GM23248 (cell line): Measurements from ENCODE around the gene SLC6A5. TPM values are rescaled to one million over a fixed set of nuclear protein-coding genes. Genes with fewer than 3 reads are reported as not detected.

ENCODE experiments used
- DNase-seq: peaks from one replicate; pipeline ENCODE4 v3.0.0-alpha.2; 2015
- H2AFZ ChIP-seq: fragments of 200-600 bp; sonication (generic); 2 replicates; pipeline ENCODE4 v1.6.1; 2016; ENCODE audit warnings: antibody characterized with exemption
- H3F3A ChIP-seq: fragments of 200-600 bp; sonication (generic); 2 replicates; pipeline ENCODE4 v1.6.1; 2016; ENCODE audit warnings: mild to moderate bottlenecking, antibody characterized with exemption, mixed run types; ENCODE audit not compliant: insufficient read depth
- H3K27ac ChIP-seq: fragments of 200-600 bp; sonication (generic); 2 replicates; pipeline ENCODE4 v1.5.1; 2016; ENCODE audit warnings: mild to moderate bottlenecking
- H3K27me3 ChIP-seq: fragments of 200-600 bp; sonication (generic); replicated peaks from 2 replicates; pipeline ENCODE4 v1.6.1; 2016; ENCODE audit warnings: mild to moderate bottlenecking; ENCODE audit not compliant: insufficient read depth
- H3K36me3 ChIP-seq: fragments of 200-600 bp; sonication (generic); 2 replicates; pipeline ENCODE4 v1.6.1; 2016; ENCODE audit warnings: low read depth, mild to moderate bottlenecking
- H3K4me1 ChIP-seq: fragments of 200-600 bp; sonication (generic); 2 replicates; pipeline ENCODE4 v1.6.1; 2016; ENCODE audit warnings: mild to moderate bottlenecking; ENCODE audit not compliant: insufficient read depth
- H3K4me2 ChIP-seq: fragments of 200-600 bp; sonication (generic); one replicate; pipeline ENCODE4 v1.6.1; 2016; ENCODE audit warnings: mild to moderate bottlenecking; ENCODE audit not compliant: unreplicated experiment
- H3K4me3 ChIP-seq: fragments of 200-600 bp; sonication (generic); 2 replicates; pipeline ENCODE4 v1.5.1; 2016; ENCODE audit warnings: mild to moderate bottlenecking
- H3K79me2 ChIP-seq: fragments of 200-600 bp; sonication (generic); 2 replicates; pipeline ENCODE4 v1.6.1; 2016; ENCODE audit warnings: mild to moderate bottlenecking; ENCODE audit not compliant: insufficient read depth
- H3K9ac ChIP-seq: fragments of 200-600 bp; sonication (generic); 2 replicates; pipeline ENCODE4 v1.6.1; 2016; ENCODE audit warnings: mild to moderate bottlenecking
- H3K9me2 ChIP-seq: fragments of 200-600 bp; sonication (generic); 2 replicates; pipeline ENCODE4 v1.6.1; 2016; ENCODE audit warnings: mixed run types, mild to moderate bottlenecking, moderate library complexity; ENCODE audit not compliant: insufficient read depth
- H3K9me3 ChIP-seq: fragments of 200-600 bp; sonication (generic); one replicate; pipeline ENCODE4 v1.6.1; 2017; ENCODE audit warnings: low read depth
- H4K20me1 ChIP-seq: fragments of 200-600 bp; sonication (generic); 2 replicates; pipeline ENCODE4 v1.6.0; 2016; ENCODE audit not compliant: insufficient read depth
- EZH2 ChIP-seq: fragments of 200-600 bp; sonication (generic); IDR thresholded peaks from 2 replicates; pipeline ENCODE4 v1.6.1; 2018; ENCODE audit warnings: antibody characterized with exemption, mild to moderate bottlenecking; ENCODE audit not compliant: insufficient read depth, poor library complexity, severe bottlenecking
- EZH2phosphoT487 ChIP-seq: fragments of 200-600 bp; sonication (generic); IDR thresholded peaks from 2 replicates; pipeline ENCODE4 v1.6.1; 2018; ENCODE audit warnings: antibody characterized with exemption, moderate library complexity, mild to moderate bottlenecking, low read depth; ENCODE audit not compliant: insufficient read depth
- WGBS, 2 experiments: methylation state at CpG; one replicate each; pipeline ENCODE4 v1.1.6; 2015 to 2017; ENCODE audit warnings: low lambda C conversion rate in 2 of 2, low coverage in 1 of 2; ENCODE audit errors: missing lambda C conversion rate in 2 of 2; 5-methylcytosine and 5-hydroxymethylcytosine counted together
- in situ Hi-C: fragments of 300-500 bp; cut with MboI; formaldehyde crosslinking; loops from 2 replicates; pipeline ENCODE4 v1.15.0; 2020
- polyA plus RNA-seq: library from polyadenylated mRNA; unstranded; fragments of >200 nt; fragmentation: Nextera tagmentation; extraction: Ambion mirVana; gene quantifications from 2 replicates; pipeline ENCODE4 v1.2.1, GENCODE V29; 2016
- total RNA-seq: library from RNA; depleted of rRNA; stranded (reverse); fragments of >200 nt; shearing (Covaris generic); gene quantifications from 2 replicates; pipeline ENCODE4 v1.2.3, GENCODE V29; 2014; rRNA removed

SLC6A5 gene
- total and polyA plus RNA-seq, 2 experiments from 2014 or later: not detected

- in situ Hi-C loops: no loop called here
Observed at GRCh38 chr11:20672575-20672974, 73.2 kb downstream of the SLC6A5 start.

GRCh38 chr11:20676658-20677057, 77.2 kb downstream of the SLC6A5 start:
- Histone ChIP-seq H3K9ac (no peak overlapping the region), H4K20me1 (no peaks in the 10 kb centered on the region), H3K36me3 (no peaks in the 10 kb centered on the region), H3K4me1 (no peaks in the 10 kb centered on the region), H2AFZ (no peak overlapping the region), H3K4me3 (no peak overlapping the region), H3K27me3 (peaks cover 4% of the 10 kb centered on the region; the same call in 1 of the 2 replicates), H3K27ac (no peak overlapping the region), H3K4me2 (no peak overlapping the region), H3K79me2 (no peaks in the 10 kb centered on the region), H3K9me2 (no peaks in the 10 kb centered on the region), H3K9me3 (no peaks in the 10 kb centered on the region), H3F3A (no peaks in the 10 kb centered on the region)
- TF ChIP-seq EZH2: no peak
- no peak for TF ChIP-seq EZH2phosphoT487
- in situ Hi-C loops: no loop called here
- 18 to 38% methylated on average over 2 of the region's 2 CpGs for WGBS, 2 experiments
- DNase-seq: no peak

More at GRCh38 chr11:20672575-20672974, 73.2 kb downstream of the SLC6A5 start:
- Histone ChIP-seq H3K27ac (no peak overlapping the region), H3K4me1 (no peaks in the 10 kb centered on the region), H3K9me2 (no peaks in the 10 kb centered on the region), H3K79me2 (no peaks in the 10 kb centered on the region), H3F3A (no peaks in the 10 kb centered on the region), H3K9ac (no peak overlapping the region), H3K9me3 (no peaks in the 10 kb centered on the region), H3K27me3 (peaks cover 42% of the 10 kb centered on the region), H3K4me3 (no peak overlapping the region), H4K20me1 (no peaks in the 10 kb centered on the region), H2AFZ (no peak overlapping the region), H3K4me2 (no peak overlapping the region), H3K36me3 (no peaks in the 10 kb centered on the region)
- no peak for DNase-seq
- TF ChIP-seq EZH2 (no peak), EZH2phosphoT487 (no peak)
- 0 to 3% methylated on average over 1 to 2 of the region's 2 CpGs for WGBS, 2 experiments

GRCh38 chr11:20688761-20689160, 89.4 kb downstream of the SLC6A5 start:
- Histone ChIP-seq H3K27ac (no peak overlapping the region), H3K4me2 (no peak overlapping the region), H3K4me3 (no peak overlapping the region), H3K36me3 (no peaks in the 10 kb centered on the region), H3K9ac (no peak overlapping the region), H3F3A (no peaks in the 10 kb centered on the region), H3K27me3 (no peaks in the 10 kb centered on the region), H2AFZ (no peak overlapping the region), H3K4me1 (no peaks in the 10 kb centered on the region), H3K9me3 (no peaks in the 10 kb centered on the region), H3K9me2 (no peaks in the 10 kb centered on the region), H3K79me2 (no peaks in the 10 kb centered on the region), H4K20me1 (no peaks in the 10 kb centered on the region)
- TF ChIP-seq EZH2phosphoT487: no peak
- no peak for TF ChIP-seq EZH2
- whole genome bisulfite sequencing, 2 experiments: 9 to 13% methylated on average over 3 of the region's 3 CpGs
- in situ Hi-C loops: no loop called here
- no peak for DNase-seq

GRCh38 chr11:20707876-20708275, 108.5 kb downstream of the SLC6A5 start:
- Histone ChIP-seq H3K4me3 (no peak overlapping the region), H4K20me1 (no peaks in the 10 kb centered on the region), H3K27ac (no peak overlapping the region), H3K9ac (no peak overlapping the region), H3K9me2 (no peaks in the 10 kb centered on the region), H3K27me3 (no peaks in the 10 kb centered on the region), H3F3A (no peaks in the 10 kb centered on the region), H3K36me3 (no peaks in the 10 kb centered on the region), H3K4me1 (no peaks in the 10 kb centered on the region), H2AFZ (no peak overlapping the region), H3K79me2 (no peaks in the 10 kb centered on the region), H3K4me2 (no peak overlapping the region), H3K9me3 (no peaks in the 10 kb centered on the region)
- TF ChIP-seq EZH2: no peak
- no peak for TF ChIP-seq EZH2phosphoT487
- no peak for DNase-seq
- in situ Hi-C loops: no loop called here
- 22 to 33% methylated on average over 6 of the region's 6 CpGs for WGBS, 2 experiments

Other genes starting within 250 kb of the SLC6A5 start
- gene HTATIP2, start 235.9 kb upstream of the SLC6A5 start, total RNA-seq: 13.4 and 23.2 TPM in 2 replicates
- gene HTATIP2, start 235.9 kb upstream of the SLC6A5 start, polyA plus RNA-seq: 30.7 and 31.5 TPM in 2 replicates
- gene PRMT3, start 211.9 kb upstream of the SLC6A5 start, total RNA-seq: 9.8 and 16.7 TPM in 2 replicates
- 11.7 and 11.9 TPM in 2 replicates for gene PRMT3, start 211.9 kb upstream of the SLC6A5 start, polyA plus RNA-seq
- gene NELL1, start 70.0 kb downstream of the SLC6A5 start, total RNA-seq: not detected in 2 replicates
- gene NELL1, start 70.0 kb downstream of the SLC6A5 start, polyA plus RNA-seq: not detected in 2 replicates